Brain microvascular endothelial cell (primary cell): ENCODE results near the gene RBM15.

ENCODE experiments used
- DNase-seq: peaks from one replicate; pipeline ENCODE4 v3.0.0-alpha.2; 2020
- H3K27ac ChIP-seq: fragments of 250-450 bp; sonication (Bioruptor Pico); 2 replicates; pipeline ENCODE4 v1.5.1; 2020; ENCODE audit warnings: mild to moderate bottlenecking, moderate library complexity
- H3K27me3 ChIP-seq: fragments of 250-450 bp; sonication (Bioruptor Pico); replicated peaks from 2 replicates; pipeline ENCODE4 v1.5.1; 2020; ENCODE audit warnings: mild to moderate bottlenecking
- H3K36me3 ChIP-seq: fragments of 250-450 bp; sonication (Bioruptor Pico); replicated peaks from 2 replicates; pipeline ENCODE4 v1.5.1; 2020; ENCODE audit warnings: mild to moderate bottlenecking
- H3K4me3 ChIP-seq: 2 replicates; pipeline ENCODE4 v1.5.1; 2011; ENCODE audit warnings: low read depth, mild to moderate bottlenecking, control low read depth, low read length, moderate library complexity
- CTCF ChIP-seq: IDR thresholded peaks from 2 replicates; pipeline ENCODE4 v1.5.1; 2011; ENCODE audit warnings: low read depth, mild to moderate bottlenecking, moderate library complexity, low read length, control low read depth, inconsistent platforms; ENCODE audit errors: missing control alignments
- in situ Hi-C: cut with HindIII; loops from 2 replicates; pipeline ENCODE4 v1.10.0; 2017; ENCODE audit warnings: low sequenced_read_pairs, low pct_ligation_motif_present

The RBM15 gene

GRCh38 chr1:110394493-110394820 lies 55.3 kb downstream of the RBM15 start:
- TF ChIP-seq CTCF: no peak
- DNase-seq: no peak
- H3K27ac ChIP-seq: peak overlapping the region; percentile 62

More at GRCh38 chr1:110394493-110394820, 55.3 kb downstream of the RBM15 start:
- Histone ChIP-seq H3K4me3 (no peak overlapping the region), H3K27me3 (no peaks in the 10 kb centered on the region), H3K36me3 (peaks cover 2% of the 10 kb centered on the region)
- in situ Hi-C loops: no loop called here
